Testis (tissue), 2 donors: ENCODE measurements around the gene EIF4A3.

Experiments
- CTCF ChIP-seq, 3 experiments: fragments of 450-650 bp in 2 of 3; fragments of 200-600 bp in 1 of 3; sonication (generic) in 1 of 3; IDR thresholded peaks; one replicate each; pipeline ENCODE4 v1.5.1; 2016 to 2019; ENCODE audit warnings: antibody characterized with exemption in 3 of 3, mild to moderate bottlenecking in 2 of 3, moderate library complexity in 1 of 3
- POLR2A ChIP-seq: fragments of 450-650 bp; IDR thresholded peaks from one replicate; pipeline ENCODE4 v1.6.1; 2017; ENCODE audit warnings: antibody characterized with exemption, mild to moderate bottlenecking, moderate library complexity

GRCh38 chr17:80153004-80153403, 6.1 kb upstream of the EIF4A3 start:
- TF ChIP-seq CTCF (IDR thresholded peaks at IDR 0.05) = no peak
- TF ChIP-seq POLR2A = no peak
